Neural cell (in vitro differentiated cells): ENCODE results near the gene PPM1J. TPM values are rescaled to one million over a fixed set of nuclear protein-coding genes. Genes with fewer than 3 reads are reported as not detected.

Source experiments
- H2AFZ ChIP-seq: fragments of 200-600, 300-800 bp; sonication (generic), shearing (Covaris generic); 2 replicates; pipeline ENCODE4 v1.6.0; 2014; ENCODE audit warnings: low read depth, mild to moderate bottlenecking, antibody characterized with exemption, low read length, moderate library complexity
- H3F3A ChIP-seq: fragments of 200-600 bp; shearing (Covaris generic); 2 replicates; pipeline ENCODE4 v1.6.1; 2016; ENCODE audit warnings: mild to moderate bottlenecking, moderate library complexity, mixed read lengths, antibody characterized with exemption, low read length; ENCODE audit not compliant: insufficient read depth, poor library complexity, severe bottlenecking
- H3K27ac ChIP-seq: fragments of 200-600, 300-800 bp; sonication (generic), shearing (Covaris generic); 2 replicates; pipeline ENCODE4 v1.5.1; 2014; ENCODE audit warnings: mild to moderate bottlenecking, low read length, moderate library complexity
- H3K27me3 ChIP-seq: fragments of 300-800, 200-600 bp; sonication (generic), shearing (Covaris generic); 2 replicates; pipeline ENCODE4 v1.6.0; 2014; ENCODE audit warnings: mild to moderate bottlenecking, low read depth, low read length, moderate library complexity; ENCODE audit not compliant: insufficient read depth
- H3K36me3 ChIP-seq: fragments of 300-800, 200-600 bp; sonication (generic), shearing (Covaris generic); 2 replicates; pipeline ENCODE4 v1.5.1; 2014; ENCODE audit warnings: mild to moderate bottlenecking, antibody characterized with exemption, low read length, moderate library complexity; ENCODE audit not compliant: insufficient read depth
- H3K4me2 ChIP-seq: fragments of 300-800, 200-600 bp; sonication (generic), shearing (Covaris generic); 2 replicates; pipeline ENCODE4 v1.6.0; 2014; ENCODE audit warnings: mild to moderate bottlenecking, low read length
- H3K4me3 ChIP-seq: fragments of 300-800, 200-600 bp; sonication (generic), shearing (Covaris generic); 2 replicates; pipeline ENCODE4 v1.5.1; 2014; ENCODE audit warnings: mild to moderate bottlenecking, low read length, moderate library complexity
- H3K79me2 ChIP-seq: fragments of 200-600 bp; shearing (Covaris generic); replicated peaks from 2 replicates; pipeline ENCODE4 v1.6.0; 2014; ENCODE audit warnings: mild to moderate bottlenecking, low read length, moderate library complexity; ENCODE audit not compliant: insufficient read depth
- H3K9ac ChIP-seq: fragments of 300-800, 200-600 bp; sonication (generic), shearing (Covaris generic); 2 replicates; pipeline ENCODE4 v1.6.1; 2016; ENCODE audit warnings: mild to moderate bottlenecking, low read length, mixed read lengths
- H3K9me2 ChIP-seq: fragments of 200-600 bp; shearing (Covaris generic); 2 replicates; pipeline ENCODE4 v1.6.1; 2016; ENCODE audit warnings: mild to moderate bottlenecking, low read length, mixed read lengths; ENCODE audit not compliant: insufficient read depth
- H3K9me3 ChIP-seq: fragments of 200-600, 300-800 bp; sonication (generic), shearing (Covaris generic); 2 replicates; pipeline ENCODE4 v1.6.1; 2016; ENCODE audit warnings: mild to moderate bottlenecking, mixed run types, low read length, moderate library complexity, mixed read lengths
- H4K20me1 ChIP-seq: fragments of 200-600 bp; shearing (Covaris generic); 2 replicates; pipeline ENCODE4 v1.6.1; 2016; ENCODE audit warnings: mild to moderate bottlenecking, mixed run types; ENCODE audit not compliant: insufficient read depth
- EP300 ChIP-seq: fragments of 450-650 bp; conservative IDR thresholded peaks from 2 replicates; pipeline ENCODE4 v1.6.1; 2014; ENCODE audit warnings: antibody characterized with exemption, mild to moderate bottlenecking, moderate library complexity; ENCODE audit not compliant: poor library complexity, severe bottlenecking
- EZH2 ChIP-seq: fragments of 200-600, 300-800 bp; shearing (Covaris generic), sonication (generic); IDR thresholded peaks from 2 replicates; pipeline ENCODE4 v1.6.1; 2014; ENCODE audit warnings: antibody characterized with exemption, low read length, borderline replicate concordance, mild to moderate bottlenecking; ENCODE audit not compliant: insufficient read depth, poor library complexity, severe bottlenecking
- MXI1 ChIP-seq: fragments of 450-650 bp; conservative IDR thresholded peaks from 2 replicates; pipeline ENCODE4 v1.6.1; 2014; ENCODE audit warnings: antibody characterized with exemption, mild to moderate bottlenecking; ENCODE audit not compliant: poor library complexity, severe bottlenecking
- POLR2AphosphoS5 ChIP-seq: IDR thresholded peaks from 2 replicates; pipeline ENCODE4 v1.6.1; 2012
- RAD21 ChIP-seq: fragments of 450-650 bp; conservative IDR thresholded peaks from 2 replicates; pipeline ENCODE4 v1.6.1; 2014; ENCODE audit warnings: antibody characterized with exemption, mild to moderate bottlenecking, moderate library complexity
- SMC3 ChIP-seq: fragments of 450-650 bp; conservative IDR thresholded peaks from 2 replicates; pipeline ENCODE4 v1.6.1; 2014; ENCODE audit warnings: antibody characterized with exemption, mild to moderate bottlenecking, moderate library complexity; ENCODE audit not compliant: poor library complexity
- TAF1 ChIP-seq: IDR thresholded peaks from 2 replicates; pipeline ENCODE4 v1.6.1; 2012; ENCODE audit warnings: low read depth
- polyA plus RNA-seq: library from polyadenylated mRNA; depleted of rRNA; stranded (reverse); fragments of >200 nt; gene quantifications from 2 replicates; pipeline ENCODE4 v1.2.3, GENCODE V29; 2014
- TF ChIP-seq, protein P1 (sequence below): fragments of 450-650 bp; IDR thresholded peaks from 2 replicates; pipeline ENCODE4 v1.5.1; 2014; ENCODE audit warnings: antibody characterized with exemption, mild to moderate bottlenecking, moderate library complexity; ENCODE audit not compliant: poor library complexity, severe bottlenecking
- TF ChIP-seq, protein P2 (sequence below): IDR thresholded peaks from 2 replicates; pipeline ENCODE4 v1.6.1; 2012; ENCODE audit warnings: borderline replicate concordance

Gene PPM1J
- polyA plus RNA-seq, 1 donor from 2014 or later: 0.16 TPM

DNA sequence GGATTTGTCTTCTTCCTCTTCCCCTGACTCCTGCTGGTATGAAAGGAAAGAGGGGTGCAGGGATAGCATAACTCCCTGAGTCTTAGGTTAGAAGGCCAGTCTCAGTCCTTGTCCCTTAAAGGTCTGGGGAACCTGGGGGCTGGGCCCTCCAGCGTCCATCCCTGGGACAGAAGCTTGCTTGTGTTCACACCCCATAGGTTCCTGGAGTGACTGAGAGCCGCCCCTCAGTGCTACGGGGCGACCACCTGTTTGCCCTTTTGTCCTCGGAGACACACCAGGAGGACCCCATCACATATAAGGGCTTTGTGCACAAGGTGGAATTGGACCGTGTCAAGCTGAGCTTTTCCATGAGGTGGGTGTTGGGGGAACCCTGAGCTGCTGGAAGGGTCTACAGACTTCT lies 21.3 kb downstream of the PPM1J start:
- Histone ChIP-seq H3K4me3 (no peak overlapping the region), H3K27me3 (no peaks in the 10 kb centered on the region), H3K9ac (no peak overlapping the region), H3K9me3 (no peaks in the 10 kb centered on the region), H3K9me2 (no peaks in the 10 kb centered on the region), H3K36me3 (no peaks in the 10 kb centered on the region), H3K4me2 (no peak overlapping the region), H3F3A (no peaks in the 10 kb centered on the region), H4K20me1 (no peaks in the 10 kb centered on the region), H2AFZ (no peak overlapping the region), H3K27ac (no peak overlapping the region), H3K79me2 (no peaks in the 10 kb centered on the region)
- TF ChIP-seq POLR2AphosphoS5: no peak
- no peak for TF ChIP-seq EZH2
- TF ChIP-seq MXI1: no peak
- TF ChIP-seq, protein P1, sequence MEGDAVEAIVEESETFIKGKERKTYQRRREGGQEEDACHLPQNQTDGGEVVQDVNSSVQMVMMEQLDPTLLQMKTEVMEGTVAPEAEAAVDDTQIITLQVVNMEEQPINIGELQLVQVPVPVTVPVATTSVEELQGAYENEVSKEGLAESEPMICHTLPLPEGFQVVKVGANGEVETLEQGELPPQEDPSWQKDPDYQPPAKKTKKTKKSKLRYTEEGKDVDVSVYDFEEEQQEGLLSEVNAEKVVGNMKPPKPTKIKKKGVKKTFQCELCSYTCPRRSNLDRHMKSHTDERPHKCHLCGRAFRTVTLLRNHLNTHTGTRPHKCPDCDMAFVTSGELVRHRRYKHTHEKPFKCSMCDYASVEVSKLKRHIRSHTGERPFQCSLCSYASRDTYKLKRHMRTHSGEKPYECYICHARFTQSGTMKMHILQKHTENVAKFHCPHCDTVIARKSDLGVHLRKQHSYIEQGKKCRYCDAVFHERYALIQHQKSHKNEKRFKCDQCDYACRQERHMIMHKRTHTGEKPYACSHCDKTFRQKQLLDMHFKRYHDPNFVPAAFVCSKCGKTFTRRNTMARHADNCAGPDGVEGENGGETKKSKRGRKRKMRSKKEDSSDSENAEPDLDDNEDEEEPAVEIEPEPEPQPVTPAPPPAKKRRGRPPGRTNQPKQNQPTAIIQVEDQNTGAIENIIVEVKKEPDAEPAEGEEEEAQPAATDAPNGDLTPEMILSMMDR: no peak
- TF ChIP-seq EP300: no peak
- no peak for TF ChIP-seq RAD21
- no peak for TF ChIP-seq TAF1
- no peak for TF ChIP-seq SMC3
- TF ChIP-seq, protein P2, sequence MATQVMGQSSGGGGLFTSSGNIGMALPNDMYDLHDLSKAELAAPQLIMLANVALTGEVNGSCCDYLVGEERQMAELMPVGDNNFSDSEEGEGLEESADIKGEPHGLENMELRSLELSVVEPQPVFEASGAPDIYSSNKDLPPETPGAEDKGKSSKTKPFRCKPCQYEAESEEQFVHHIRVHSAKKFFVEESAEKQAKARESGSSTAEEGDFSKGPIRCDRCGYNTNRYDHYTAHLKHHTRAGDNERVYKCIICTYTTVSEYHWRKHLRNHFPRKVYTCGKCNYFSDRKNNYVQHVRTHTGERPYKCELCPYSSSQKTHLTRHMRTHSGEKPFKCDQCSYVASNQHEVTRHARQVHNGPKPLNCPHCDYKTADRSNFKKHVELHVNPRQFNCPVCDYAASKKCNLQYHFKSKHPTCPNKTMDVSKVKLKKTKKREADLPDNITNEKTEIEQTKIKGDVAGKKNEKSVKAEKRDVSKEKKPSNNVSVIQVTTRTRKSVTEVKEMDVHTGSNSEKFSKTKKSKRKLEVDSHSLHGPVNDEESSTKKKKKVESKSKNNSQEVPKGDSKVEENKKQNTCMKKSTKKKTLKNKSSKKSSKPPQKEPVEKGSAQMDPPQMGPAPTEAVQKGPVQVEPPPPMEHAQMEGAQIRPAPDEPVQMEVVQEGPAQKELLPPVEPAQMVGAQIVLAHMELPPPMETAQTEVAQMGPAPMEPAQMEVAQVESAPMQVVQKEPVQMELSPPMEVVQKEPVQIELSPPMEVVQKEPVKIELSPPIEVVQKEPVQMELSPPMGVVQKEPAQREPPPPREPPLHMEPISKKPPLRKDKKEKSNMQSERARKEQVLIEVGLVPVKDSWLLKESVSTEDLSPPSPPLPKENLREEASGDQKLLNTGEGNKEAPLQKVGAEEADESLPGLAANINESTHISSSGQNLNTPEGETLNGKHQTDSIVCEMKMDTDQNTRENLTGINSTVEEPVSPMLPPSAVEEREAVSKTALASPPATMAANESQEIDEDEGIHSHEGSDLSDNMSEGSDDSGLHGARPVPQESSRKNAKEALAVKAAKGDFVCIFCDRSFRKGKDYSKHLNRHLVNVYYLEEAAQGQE: no peak

DNA sequence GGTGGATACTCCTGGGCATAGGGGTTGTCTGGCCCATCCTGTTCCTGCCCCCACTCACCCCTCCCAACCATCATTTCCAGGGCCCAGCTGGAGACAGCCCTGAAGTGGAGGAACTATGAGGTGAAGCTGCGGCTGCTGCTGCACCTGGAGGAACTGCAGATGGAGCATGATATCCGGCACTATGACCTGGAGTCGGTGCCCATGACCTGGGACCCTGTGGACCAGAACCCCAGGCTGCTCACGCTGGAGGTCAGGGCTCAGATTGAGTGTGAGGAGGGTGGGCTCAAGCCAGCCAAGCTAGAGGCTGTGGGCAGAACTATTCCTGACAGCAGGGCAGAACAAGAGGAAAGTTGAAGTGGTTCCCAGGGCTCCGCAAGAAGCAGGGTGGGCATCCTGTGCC lies 22.5 kb downstream of the PPM1J start:
- H3K9me3 ChIP-seq: no peaks in the 10 kb centered on the region
- no peaks in the 10 kb centered on the region for H3K9me2 ChIP-seq
- no peak overlapping the region for H3K4me2 ChIP-seq
- H2AFZ ChIP-seq: no peak overlapping the region
- H3K4me3 ChIP-seq: no peak overlapping the region
- TF ChIP-seq, protein P1: no peak
- TF ChIP-seq RAD21 (no peak), SMC3 (no peak), POLR2AphosphoS5 (no peak), EP300 (no peak), TAF1 (no peak), EZH2 (no peak), MXI1 (no peak)
- TF ChIP-seq, protein P2: no peak
- H4K20me1 ChIP-seq: no peaks in the 10 kb centered on the region
- no peak overlapping the region for H3K27ac ChIP-seq
- no peaks in the 10 kb centered on the region for H3K36me3 ChIP-seq
- H3F3A ChIP-seq: no peaks in the 10 kb centered on the region
- no peaks in the 10 kb centered on the region for H3K79me2 ChIP-seq
- H3K27me3 ChIP-seq: no peaks in the 10 kb centered on the region
- H3K9ac ChIP-seq: no peak overlapping the region
